K562 (cell line): ENCODE measurements around the gene JAKMIP2.
"Not testable (repeated sequence)": the region's sequence is repeated elsewhere in the genome, so short reads cannot be mapped to it uniquely, and the experiment has no call there.

Source experiments
- BCLAF1 ChIP-seq, 2 experiments: fragments of 450-650 bp in 1 of 2; IDR thresholded peaks; 2 replicates each; pipeline ENCODE4 v1.6.1; 2011 to 2017; ENCODE audit warnings: low read depth in 2 of 2, antibody characterized with exemption in 1 of 2, borderline replicate concordance in 1 of 2, low read length in 1 of 2, mild to moderate bottlenecking in 1 of 2, mixed read lengths in 1 of 2; ENCODE audit not compliant: control insufficient read depth in 1 of 2
- FOXP4 ChIP-seq: sonication (generic); formaldehyde crosslinking; IDR thresholded peaks from 2 replicates; pipeline ENCODE4 v1.8.0; 2022; ENCODE audit warnings: mild to moderate bottlenecking, missing genetic modification reagents, borderline replicate concordance
- IRF1 ChIP-seq: sonication (generic); formaldehyde crosslinking; IDR thresholded peaks from 2 replicates; pipeline ENCODE4 v1.8.0; 2022; ENCODE audit warnings: missing genetic modification reagents, mild to moderate bottlenecking, borderline replicate concordance
- KDM1A ChIP-seq, 2 experiments: fragments of 450-650 bp; IDR thresholded peaks; 2 replicates each; pipeline ENCODE4 v1.6.1; 2016; ENCODE audit warnings: mild to moderate bottlenecking in 2 of 2
- SRSF9 ChIP-seq: fragments of 200-400 bp; formaldehyde crosslinking; IDR thresholded peaks from 2 replicates; pipeline ENCODE4 v1.6.1; 2017; ENCODE audit warnings: low read depth, low read length, borderline replicate concordance

GRCh38 chr5:147822222-147822621 is 39.7 kb upstream of the JAKMIP2 start:
- TF ChIP-seq SRSF9; FOXP4 (CRISPR knock-in tag); IRF1 (CRISPR knock-in tag); BCLAF1 (IDR thresholded peaks at IDR 0.05; ENCODE audit: borderline replicate concordance in 1 of 2, control insufficient read depth in 1 of 2, low read depth in 2 of 2, low read length in 1 of 2); KDM1A (IDR thresholded peaks at IDR 0.05): not testable (repeated sequence)
